Liver (tissue), 9 donors: ENCODE results near the gene ULK2. TPM values are rescaled to one million over a fixed set of nuclear protein-coding genes. Genes with fewer than 3 reads are reported as not detected.

Source experiments
- DNase-seq: peaks from one replicate; pipeline ENCODE4 v3.0.0-alpha.2; 2017; ENCODE audit warnings: low spot score
- H3K27ac ChIP-seq, 2 donors: one replicate each; pipeline ENCODE4 v1.7.0; 2013; ENCODE audit warnings: inconsistent platforms in 2 of 2, low read length in 2 of 2, control low read depth in 1 of 2, low read depth in 1 of 2, mild to moderate bottlenecking in 1 of 2
- H3K27me3 ChIP-seq, 4 donors: one replicate each; pipeline versions ENCODE4 v1.6.1 to v1.7.0; 2013; ENCODE audit warnings: low read length in 3 of 4, inconsistent platforms in 1 of 4, mild to moderate bottlenecking in 1 of 4, moderate library complexity in 1 of 4; ENCODE audit not compliant: control insufficient read depth in 4 of 4, insufficient read depth in 4 of 4
- H3K36me3 ChIP-seq, 4 donors: one replicate each; pipeline versions ENCODE4 v1.6.1 to v1.7.0; 2013; ENCODE audit warnings: low read length in 3 of 4, mild to moderate bottlenecking in 3 of 4, low read depth in 1 of 4, moderate library complexity in 1 of 4; ENCODE audit not compliant: control insufficient read depth in 4 of 4, insufficient read depth in 3 of 4
- H3K4me1 ChIP-seq, 4 donors: one replicate each; pipeline versions ENCODE4 v1.6.1 to v1.7.0; 2013; ENCODE audit warnings: low read length in 3 of 4, mild to moderate bottlenecking in 3 of 4, moderate library complexity in 1 of 4; ENCODE audit not compliant: control insufficient read depth in 4 of 4, insufficient read depth in 4 of 4
- H3K4me3 ChIP-seq, 3 donors: one replicate each; pipeline versions ENCODE4 v1.6.1 to v1.7.0; 2013; ENCODE audit warnings: low read length in 3 of 3, control low read depth in 1 of 3, low read depth in 1 of 3, mild to moderate bottlenecking in 1 of 3
- H3K9ac ChIP-seq, 2 donors: one replicate each; pipeline ENCODE4 v1.7.0; 2013; ENCODE audit warnings: low read length in 2 of 2, mild to moderate bottlenecking in 2 of 2, moderate library complexity in 2 of 2, control low read depth in 1 of 2, low read depth in 1 of 2
- H3K9me3 ChIP-seq, 4 donors: one replicate each; pipeline versions ENCODE4 v1.6.1 to v1.7.0; 2013; ENCODE audit warnings: low read length in 3 of 4; ENCODE audit not compliant: control insufficient read depth in 4 of 4
- CTCF ChIP-seq: fragments of 150-350 bp; IDR thresholded peaks from 2 replicates; pipeline ENCODE4 v1.5.1; 2017; ENCODE audit warnings: improper control_type of control experiment, low read depth, low read length; ENCODE audit not compliant: missing input control
- EGR1 ChIP-seq, 2 donors: IDR thresholded peaks; 2 replicates each; pipeline ENCODE4 v1.6.1; 2016 to 2018; ENCODE audit warnings: antibody characterized with exemption in 2 of 2, low read depth in 2 of 2
- FOXA2 ChIP-seq: IDR thresholded peaks from 2 replicates; pipeline ENCODE4 v1.6.1; 2016; ENCODE audit warnings: antibody characterized with exemption
- GABPA ChIP-seq, 2 donors: IDR thresholded peaks in 1 of 2; conservative IDR thresholded peaks in 1 of 2; 2 replicates each; pipeline ENCODE4 v1.6.1; 2016; ENCODE audit warnings: antibody characterized with exemption in 2 of 2, mild to moderate bottlenecking in 1 of 2, moderate library complexity in 1 of 2
- HNF4A ChIP-seq, 2 donors: conservative IDR thresholded peaks; 2 replicates each; pipeline ENCODE4 v1.6.1; 2016; ENCODE audit warnings: antibody characterized with exemption in 2 of 2, mild to moderate bottlenecking in 2 of 2
- JUND ChIP-seq, 2 donors: IDR thresholded peaks; 2 replicates each; pipeline ENCODE4 v1.6.1; 2016; ENCODE audit warnings: antibody characterized with exemption in 2 of 2
- MAX ChIP-seq: IDR thresholded peaks from 2 replicates; pipeline ENCODE4 v1.6.1; 2016; ENCODE audit warnings: antibody characterized with exemption
- RAD21 ChIP-seq, 2 donors: IDR thresholded peaks; 2 replicates each; pipeline ENCODE4 v1.6.1; 2016; ENCODE audit warnings: antibody characterized with exemption in 2 of 2, mild to moderate bottlenecking in 2 of 2
- RXRA ChIP-seq, 2 donors: IDR thresholded peaks; 2 replicates each; pipeline ENCODE4 v1.6.1; 2017 to 2018; ENCODE audit warnings: antibody characterized with exemption in 2 of 2, mild to moderate bottlenecking in 1 of 2
- SP1 ChIP-seq: IDR thresholded peaks from 2 replicates; pipeline ENCODE4 v1.6.1; 2018; ENCODE audit warnings: antibody characterized with exemption, mild to moderate bottlenecking
- YY1 ChIP-seq: IDR thresholded peaks from 2 replicates; pipeline ENCODE4 v1.6.1; 2016; ENCODE audit warnings: antibody characterized with exemption, mild to moderate bottlenecking
- WGBS: extraction: QIAGEN DNeasy Blood & Tissue Kit; methylation state at CpG from one replicate; pipeline ENCODE4 v1.1.7; 2013; 5-methylcytosine and 5-hydroxymethylcytosine counted together
- polyA plus RNA-seq, 2 donors: library from polyadenylated mRNA; stranded (reverse) in 1 of 2; unstranded in 1 of 2; fragments of 200-250 nt in 1 of 2; fragments of >200 nt in 1 of 2; fragmentation: Nextera tagmentation in 1 of 2; extraction: Ambion mirVana in 1 of 2; gene quantifications; one replicate each; pipeline versions ENCODE4 v1.2.1 to v1.2.3, GENCODE V29; 2013 to 2015
- total RNA-seq, 2 donors: library from RNA; depleted of rRNA; stranded (reverse); fragments of >200 nt; gene quantifications; one replicate each; pipeline ENCODE4 v1.2.3, GENCODE V29; 2014
- TF ChIP-seq, protein P1 (sequence below): IDR thresholded peaks from 2 replicates; pipeline ENCODE4 v1.6.1; 2016; ENCODE audit warnings: antibody characterized with exemption, mild to moderate bottlenecking
- donor health status: healthy.
- donor health status: healthy.
- donor health status: healthy.
- donor health status: healthy.
- donor health status: healthy.

ULK2 gene
- total and polyA plus RNA-seq, 4 donors: 0.89 to 7.9 (median 4.2) TPM

- H3K9ac ChIP-seq: no peak overlapping the region
- DNase-seq: no peak
Measured at GRCh38 chr17:19753661-19754463, 113.9 kb downstream of the ULK2 start.

DNA sequence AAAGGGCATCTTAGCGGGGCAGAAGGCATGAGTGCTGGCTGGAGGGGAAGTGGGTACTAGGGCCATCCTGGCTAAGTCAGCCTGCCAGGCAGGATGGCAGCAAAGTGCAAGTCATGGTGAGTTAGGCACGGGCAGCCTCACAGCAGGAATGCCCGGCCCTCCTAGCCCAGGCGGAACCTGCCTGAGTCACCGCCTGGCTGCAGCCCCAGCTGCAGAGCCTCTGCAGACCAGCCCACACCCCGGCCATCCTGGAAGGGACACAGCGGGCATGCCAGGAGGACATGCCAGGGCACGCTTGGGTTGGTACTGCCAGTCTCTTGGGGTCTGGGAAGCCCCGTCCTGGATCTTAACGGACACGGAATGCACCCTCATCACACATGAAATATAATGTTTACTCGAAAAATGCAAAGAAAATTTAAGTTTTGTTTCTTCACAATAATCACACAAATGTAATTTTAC is 114.7 kb downstream of the ULK2 start:
- TF ChIP-seq JUND (IDR thresholded peaks at IDR 0.05) (peak in 1 of 2 donors; percentile 87), SP1 (no peak), FOXA2 (no peak), HNF4A (conservative IDR thresholded peaks at IDR 0.05) (peak; percentile 7 to 79), YY1 (peak; percentile 81), GABPA (IDR thresholded peaks at IDR 0.05 in 1 of 2, conservative IDR thresholded peaks at IDR 0.05 in 1 of 2) (no peak), MAX (peak; percentile 75), RAD21 (IDR thresholded peaks at IDR 0.05) (peak in 1 of 2 donors; percentile 10), RXRA (IDR thresholded peaks at IDR 0.05) (peak in 1 of 2 donors; percentile 81)
- TF ChIP-seq, protein P1, sequence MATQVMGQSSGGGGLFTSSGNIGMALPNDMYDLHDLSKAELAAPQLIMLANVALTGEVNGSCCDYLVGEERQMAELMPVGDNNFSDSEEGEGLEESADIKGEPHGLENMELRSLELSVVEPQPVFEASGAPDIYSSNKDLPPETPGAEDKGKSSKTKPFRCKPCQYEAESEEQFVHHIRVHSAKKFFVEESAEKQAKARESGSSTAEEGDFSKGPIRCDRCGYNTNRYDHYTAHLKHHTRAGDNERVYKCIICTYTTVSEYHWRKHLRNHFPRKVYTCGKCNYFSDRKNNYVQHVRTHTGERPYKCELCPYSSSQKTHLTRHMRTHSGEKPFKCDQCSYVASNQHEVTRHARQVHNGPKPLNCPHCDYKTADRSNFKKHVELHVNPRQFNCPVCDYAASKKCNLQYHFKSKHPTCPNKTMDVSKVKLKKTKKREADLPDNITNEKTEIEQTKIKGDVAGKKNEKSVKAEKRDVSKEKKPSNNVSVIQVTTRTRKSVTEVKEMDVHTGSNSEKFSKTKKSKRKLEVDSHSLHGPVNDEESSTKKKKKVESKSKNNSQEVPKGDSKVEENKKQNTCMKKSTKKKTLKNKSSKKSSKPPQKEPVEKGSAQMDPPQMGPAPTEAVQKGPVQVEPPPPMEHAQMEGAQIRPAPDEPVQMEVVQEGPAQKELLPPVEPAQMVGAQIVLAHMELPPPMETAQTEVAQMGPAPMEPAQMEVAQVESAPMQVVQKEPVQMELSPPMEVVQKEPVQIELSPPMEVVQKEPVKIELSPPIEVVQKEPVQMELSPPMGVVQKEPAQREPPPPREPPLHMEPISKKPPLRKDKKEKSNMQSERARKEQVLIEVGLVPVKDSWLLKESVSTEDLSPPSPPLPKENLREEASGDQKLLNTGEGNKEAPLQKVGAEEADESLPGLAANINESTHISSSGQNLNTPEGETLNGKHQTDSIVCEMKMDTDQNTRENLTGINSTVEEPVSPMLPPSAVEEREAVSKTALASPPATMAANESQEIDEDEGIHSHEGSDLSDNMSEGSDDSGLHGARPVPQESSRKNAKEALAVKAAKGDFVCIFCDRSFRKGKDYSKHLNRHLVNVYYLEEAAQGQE: peak; percentile 58
- H3K4me3 ChIP-seq: no peak overlapping the region
- no peaks in the 10 kb centered on the region for H3K9me3 ChIP-seq
- no peak overlapping the region for H3K27ac ChIP-seq
- WGBS: 52% methylated on average over 12 of the region's 12 CpGs
- H3K27me3 ChIP-seq: no peaks in the 10 kb centered on the region
- H3K36me3 ChIP-seq: no peaks in the 10 kb centered on the region
- DNase-seq: no peak
- peaks cover 3 to 10% (median 7%) of the 10 kb centered on the region in 4 donors for H3K4me1 ChIP-seq
- H3K9ac ChIP-seq: no peak overlapping the region

More at GRCh38 chr17:19753661-19754463, 113.9 kb downstream of the ULK2 start:
- no peaks in the 10 kb centered on the region for H3K36me3 ChIP-seq
- no peak overlapping the region for H3K27ac ChIP-seq
- no peak for TF ChIP-seq EGR1 (IDR thresholded peaks at IDR 0.05; ENCODE audit: low read depth in 2 of 2)
- peak; percentile 50 for TF ChIP-seq CTCF
- peak; percentile 70 to 72 for TF ChIP-seq RAD21 (IDR thresholded peaks at IDR 0.05)
- WGBS: 76% methylated on average over 12 of the region's 12 CpGs
- H3K4me3 ChIP-seq: no peak overlapping the region
- peaks cover 0 to 3% (median 1%) of the 10 kb centered on the region in 4 donors for H3K4me1 ChIP-seq
- H3K9me3 ChIP-seq: no peaks in the 10 kb centered on the region
- H3K27me3 ChIP-seq: no peaks in the 10 kb centered on the region
